Hepatocyte (in vitro differentiated cells): ENCODE measurements around the gene TTC38.

Experiments used
- CTCF ChIP-seq: fragments of 200-600 bp; sonication (generic); IDR thresholded peaks from 2 replicates; pipeline ENCODE4 v1.5.1; 2016; ENCODE audit warnings: antibody characterized with exemption, mild to moderate bottlenecking; ENCODE audit not compliant: poor library complexity
- EZH2phosphoT487 ChIP-seq: fragments of 200-600 bp; sonication (generic); IDR thresholded peaks from one replicate; pipeline ENCODE4 v1.6.1; 2018; ENCODE audit warnings: antibody characterized with exemption, mild to moderate bottlenecking, low read depth, moderate library complexity; ENCODE audit not compliant: unreplicated experiment, severe bottlenecking

- TF ChIP-seq CTCF (no peak), EZH2phosphoT487 (no peak)
Observed at GRCh38 chr22:46323162-46323561, 55.4 kb downstream of the TTC38 start.
